HCT116 (cell line): ENCODE data around the gene SH3BP4.

ENCODE experiments used
- ATF3 ChIP-seq: IDR thresholded peaks from 2 replicates; pipeline ENCODE4 v1.6.1; 2012
- CTCF ChIP-seq, 3 experiments: fragments of 200-600 bp in 1 of 3; sonication (generic) in 1 of 3; IDR thresholded peaks in 2 of 3; conservative IDR thresholded peaks in 1 of 3; 2 replicates each; pipeline ENCODE4 v1.5.1; 2012 to 2017; ENCODE audit warnings: low read depth in 2 of 3, low read length in 2 of 3, antibody characterized with exemption in 1 of 3, borderline replicate concordance in 1 of 3, control low read depth in 1 of 3, mild to moderate bottlenecking in 1 of 3, mixed read lengths in 1 of 3, mixed run types in 1 of 3, moderate library complexity in 1 of 3; ENCODE audit not compliant: insufficient read depth in 1 of 3
- EGR1 ChIP-seq: IDR thresholded peaks from 2 replicates; pipeline ENCODE4 v1.6.1; 2012; ENCODE audit warnings: low read depth
- ELF1 ChIP-seq: IDR thresholded peaks from 2 replicates; pipeline ENCODE4 v1.6.1; 2012; ENCODE audit warnings: low read depth, borderline replicate concordance
- EZH2 ChIP-seq: fragments of 200-600 bp; sonication (generic); IDR thresholded peaks from 2 replicates; pipeline ENCODE4 v1.6.1; 2017; ENCODE audit warnings: antibody characterized with exemption, mixed run types
- EZH2phosphoT487 ChIP-seq: fragments of 200-600 bp; IDR thresholded peaks from 2 replicates; pipeline ENCODE4 v1.6.1; 2018; ENCODE audit warnings: antibody characterized with exemption, borderline replicate concordance
- MAX ChIP-seq: IDR thresholded peaks from 2 replicates; pipeline ENCODE4 v1.6.1; 2012
- POLR2A ChIP-seq: IDR thresholded peaks from 2 replicates; pipeline ENCODE4 v1.7.0; 2011; ENCODE audit warnings: borderline replicate concordance; ENCODE audit not compliant: insufficient read depth, insufficient read length; ENCODE audit errors: extremely low read depth
- POLR2AphosphoS5 ChIP-seq: IDR thresholded peaks from 2 replicates; pipeline ENCODE4 v1.6.1; 2011; ENCODE audit warnings: mild to moderate bottlenecking, low read depth, low read length, moderate library complexity
- RAD21 ChIP-seq: IDR thresholded peaks from 2 replicates; pipeline ENCODE4 v1.6.1; 2012; ENCODE audit warnings: low read depth, mild to moderate bottlenecking

GRCh38 chr2:234905547-234906265 is 46.1 kb upstream of the SH3BP4 start:
- TF ChIP-seq EZH2 (no peak), POLR2A (no peak), CTCF (IDR thresholded peaks at IDR 0.05 in 2 of 3, conservative IDR thresholded peaks at IDR 0.05 in 1 of 3; ENCODE audit: borderline replicate concordance in 1 of 3, insufficient read depth in 1 of 3, low read depth in 2 of 3, low read length in 2 of 3) (no peak), EGR1 (no peak), ELF1 (no peak), MAX (no peak), ATF3 (no peak), EZH2phosphoT487 (no peak), POLR2AphosphoS5 (no peak), RAD21 (no peak)
